IMR-90 (cell line): ENCODE results near the gene DOLPP1. TPM values are rescaled to one million over a fixed set of nuclear protein-coding genes. Genes with fewer than 3 reads are reported as not detected.

Experiments
- ATAC-seq: fragments of 200-7000 bp; cut with Tn5 transposase; 2 replicates; pipeline ENCODE4 v1.9.1; 2020; ENCODE audit warnings: low read depth, mild to moderate bottlenecking, moderate library complexity
- BruUV-seq: library from RNA; stranded (reverse); fragments of 400-500 nt; replicated peaks from 2 replicates; lab custom pipeline; 2021; lab: Mats Ljungman, UMichigan
- CTCF ChIA-PET: fragments of 300-600 bp; formaldehyde crosslinking; extraction: SDS; loops from one replicate; lab custom pipeline; 2021; ENCODE audit warnings: antibody characterized with exemption; lab: Yijun Ruan, JAX
- POLR2A ChIA-PET: fragments of 300-600 bp; sonication (Branson Sonifier 250); formaldehyde crosslinking; loops from one replicate; lab custom pipeline; 2022; ENCODE audit warnings: antibody characterized with exemption; ENCODE audit not compliant: unreplicated experiment; lab: Charles Lee
- DNase-seq: peaks from one replicate; pipeline ENCODE4 v3.0.0; 2013
- H2AFZ ChIP-seq: replicated peaks from 2 replicates; pipeline ENCODE3; 2013; ENCODE audit warnings: low read length, mild to moderate bottlenecking; ENCODE audit not compliant: poor library complexity
- H2AK5ac ChIP-seq: 2 replicates; pipeline ENCODE4 v1.6.1; 2013; ENCODE audit warnings: low read depth, low read length, inconsistent platforms
- H2AK9ac ChIP-seq: replicated peaks from 2 replicates; pipeline ENCODE3; 2013; ENCODE audit warnings: mild to moderate bottlenecking, low read depth, low read length, moderate library complexity; ENCODE audit not compliant: poor library complexity
- H2BK120ac ChIP-seq: 2 replicates; pipeline ENCODE4 v1.6.1; 2013; ENCODE audit warnings: low read depth, low read length, inconsistent platforms
- H2BK15ac ChIP-seq: 3 replicates; pipeline ENCODE4 v1.6.1; 2013; ENCODE audit warnings: low read depth, low read length, inconsistent platforms
- H2BK20ac ChIP-seq: 2 replicates; pipeline ENCODE4 v1.6.1; 2013; ENCODE audit warnings: low read depth, mild to moderate bottlenecking, inconsistent platforms, low read length, moderate library complexity
- H2BK5ac ChIP-seq: 2 replicates; pipeline ENCODE4 v1.6.1; 2013; ENCODE audit warnings: mild to moderate bottlenecking, low read depth, low read length, inconsistent platforms; ENCODE audit not compliant: poor library complexity, severe bottlenecking
- H3K14ac ChIP-seq: replicated peaks from 2 replicates; pipeline ENCODE4 v1.6.1; 2013; ENCODE audit warnings: low read depth, low read length, inconsistent platforms
- H3K18ac ChIP-seq: 2 replicates; pipeline ENCODE4 v1.6.1; 2013; ENCODE audit warnings: low read depth, low read length, control low read depth
- H3K23ac ChIP-seq: 2 replicates; pipeline ENCODE4 v1.6.1; 2013; ENCODE audit warnings: low read depth, low read length, inconsistent platforms
- H3K27ac ChIP-seq: 2 replicates; pipeline ENCODE4 v1.5.1; 2013; ENCODE audit warnings: mild to moderate bottlenecking, control low read depth, low read length; ENCODE audit not compliant: insufficient read depth
- H3K27me3 ChIP-seq: 2 replicates; pipeline ENCODE4 v1.6.1; 2013; ENCODE audit warnings: low read length; ENCODE audit not compliant: control insufficient read depth, insufficient read depth
- H3K36me3 ChIP-seq: 2 replicates; pipeline ENCODE4 v1.6.1; 2013; ENCODE audit warnings: low read length, mixed read lengths; ENCODE audit not compliant: control insufficient read depth, insufficient read depth
- H3K4ac ChIP-seq: 2 replicates; pipeline ENCODE4 v1.6.1; 2013; ENCODE audit warnings: low read depth, low read length, inconsistent platforms
- H3K4me1 ChIP-seq: 2 replicates; pipeline ENCODE4 v1.6.1; 2013; ENCODE audit warnings: low read length, mixed read lengths; ENCODE audit not compliant: control insufficient read depth, insufficient read depth
- H3K4me2 ChIP-seq: 2 replicates; pipeline ENCODE4 v1.6.1; 2013; ENCODE audit warnings: low read depth, mild to moderate bottlenecking, control low read depth, low read length, moderate library complexity
- H3K4me3 ChIP-seq: 2 replicates; pipeline ENCODE4 v1.5.1; 2013; ENCODE audit warnings: low read depth, mild to moderate bottlenecking, control low read depth, low read length, moderate library complexity; ENCODE audit not compliant: insufficient read depth
- H3K56ac ChIP-seq: 2 replicates; pipeline ENCODE4 v1.6.1; 2013; ENCODE audit warnings: low read length, inconsistent platforms; ENCODE audit not compliant: insufficient read depth; ENCODE audit errors: extremely low read depth
- H3K79me1 ChIP-seq, 2 experiments: 2 replicates each; pipeline ENCODE4 v1.6.1; 2013; ENCODE audit warnings: low read length in 2 of 2, inconsistent platforms in 1 of 2, low read depth in 1 of 2
- H3K9ac ChIP-seq: 2 replicates; pipeline ENCODE4 v1.6.1; 2013; ENCODE audit warnings: low read depth, low read length, control low read depth
- H3K9me1 ChIP-seq: 2 replicates; pipeline ENCODE4 v1.6.1; 2013; ENCODE audit warnings: low read length, inconsistent platforms; ENCODE audit not compliant: insufficient read depth
- H3K9me3 ChIP-seq: 2 replicates; pipeline ENCODE4 v1.6.1; 2013; ENCODE audit warnings: low read length; ENCODE audit not compliant: control insufficient read depth, insufficient read depth
- H4K20me1 ChIP-seq: 2 replicates; pipeline ENCODE4 v1.6.1; 2013; ENCODE audit warnings: low read length, inconsistent platforms; ENCODE audit not compliant: insufficient read depth
- H4K5ac ChIP-seq: 2 replicates; pipeline ENCODE4 v1.6.1; 2013; ENCODE audit warnings: mild to moderate bottlenecking, low read depth, low read length, control low read depth
- H4K8ac ChIP-seq, 2 experiments: 2 replicates each; pipeline ENCODE4 v1.6.1; 2013; ENCODE audit warnings: low read depth in 2 of 2, low read length in 2 of 2, control low read depth in 1 of 2, inconsistent platforms in 1 of 2
- H4K91ac ChIP-seq: 2 replicates; pipeline ENCODE4 v1.6.1; 2013; ENCODE audit warnings: low read depth, low read length, inconsistent platforms; ENCODE audit not compliant: insufficient read depth
- FOS ChIP-seq: fragments of 150-350 bp; IDR thresholded peaks from 2 replicates; pipeline ENCODE4 v1.6.1; 2016; ENCODE audit warnings: low read depth, low read length
- MAFK ChIP-seq: IDR thresholded peaks from 2 replicates; pipeline ENCODE4 v1.6.1; 2012; ENCODE audit warnings: low read depth, low read length, improper control_type of control experiment
- MAZ ChIP-seq: IDR thresholded peaks from 2 replicates; pipeline ENCODE4 v1.6.1; 2012; ENCODE audit warnings: low read depth, mild to moderate bottlenecking, low read length, improper control_type of control experiment, moderate library complexity, borderline replicate concordance
- MXI1 ChIP-seq: IDR thresholded peaks from 2 replicates; pipeline ENCODE4 v1.6.1; 2012; ENCODE audit warnings: low read depth, mild to moderate bottlenecking, low read length, moderate library complexity, borderline replicate concordance
- POLR2A ChIP-seq: IDR thresholded peaks from 2 replicates; pipeline ENCODE4 v1.6.1; 2012; ENCODE audit warnings: mild to moderate bottlenecking, low read depth, low read length
- RFX5 ChIP-seq: IDR thresholded peaks from 2 replicates; pipeline ENCODE4 v1.8.0; 2012; ENCODE audit warnings: low read depth, mild to moderate bottlenecking, low read length, moderate library complexity
- SMC3 ChIP-seq: fragments of 150-350 bp; IDR thresholded peaks from 2 replicates; pipeline ENCODE4 v1.6.1; 2016; ENCODE audit warnings: low read depth, mild to moderate bottlenecking, antibody characterized with exemption, low read length, moderate library complexity
- WGBS, 2 experiments: methylation state at CpG; one replicate each; pipeline versions ENCODE4 v1.1.5 to v1.1.7; 2013; ENCODE audit warnings: missing lambda C conversion rate in 2 of 2; ENCODE audit not compliant: insufficient read length in 1 of 2; ENCODE audit errors: extremely low coverage in 2 of 2; 5-methylcytosine and 5-hydroxymethylcytosine counted together
- dilution Hi-C: fragments of 300-500 bp; cut with HindIII; formaldehyde crosslinking; loops from one replicate; pipeline ENCODE4 v1.14.3; 2018; ENCODE audit warnings: low sequenced_read_pairs; ENCODE audit not compliant: unreplicated experiment
- in situ Hi-C: fragments of 300-500 bp; cut with MboI; formaldehyde crosslinking; loops from 3 replicates; pipeline ENCODE4 v1.14.3; 2019; ENCODE audit warnings: low sequenced_read_pairs, inconsistent platforms, mixed read lengths
- intact Hi-C: fragments of 100-400 bp; cut with micrococcal nuclease; formaldehyde crosslinking; loops from 2 replicates; pipeline ENCODE4 v1.10.0; 2022
- polyA plus RNA-seq, 3 experiments: library from polyadenylated mRNA; depleted of rRNA; stranded (reverse); fragments of >200 nt; gene quantifications; 2 replicates each; pipeline ENCODE4 v1.2.3, GENCODE V29; 2012; ENCODE audit warnings: low replicate concordance in 1 of 3
- total RNA-seq: library from RNA; depleted of rRNA; stranded (reverse); fragments of >200 nt; gene quantifications from 2 replicates; pipeline ENCODE4 v1.2.3, GENCODE V29; 2012
- TF ChIP-seq, protein P1 (sequence below): conservative IDR thresholded peaks from 2 replicates; pipeline ENCODE4 v1.5.1; 2012; ENCODE audit warnings: mild to moderate bottlenecking, low read depth, low read length, improper control_type of control experiment
- TF ChIP-seq, protein P2 (sequence below): fragments of 150-350 bp; IDR thresholded peaks from 2 replicates; pipeline ENCODE4 v1.6.1; 2017; ENCODE audit warnings: mild to moderate bottlenecking, antibody characterized with exemption, low read length, low read depth

Gene DOLPP1
- total and polyA plus RNA-seq, 2 of the 4 experiments (the other 2 are of a cell fraction), result 7.0 to 16.5 TPM

DNA sequence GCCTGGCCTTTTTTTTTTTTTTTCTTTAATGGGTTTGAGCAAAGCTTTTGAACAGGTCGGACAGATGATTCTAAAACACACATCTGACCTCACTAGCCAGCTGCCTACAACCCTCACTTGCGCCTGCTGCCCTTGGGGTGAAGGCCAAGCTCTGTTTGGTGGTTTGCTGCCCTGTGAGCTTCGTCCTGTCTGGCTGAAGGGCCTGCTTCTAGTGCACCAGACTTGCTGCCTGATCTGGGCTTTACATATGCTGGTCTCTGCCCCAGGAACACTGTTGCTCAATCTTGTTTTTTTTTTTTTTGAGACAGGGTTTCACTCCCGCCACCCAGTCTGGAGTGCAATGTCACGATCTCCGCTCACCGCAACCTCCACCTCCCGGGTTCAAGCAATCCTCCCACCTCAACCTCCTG lies 16.4 kb upstream of the DOLPP1 start:
- Histone ChIP-seq H3K4ac (no peak overlapping the region), H2AK5ac (no peak overlapping the region), H3K4me1 (no peaks in the 10 kb centered on the region), H3K79me1 (0 out of 4 replicates have a peak, but pooled peaks cover 0 to 1% of the 10 kb centered on the region in 2 experiments), H3K9ac (no peak overlapping the region), H3K56ac (no peak overlapping the region), H3K36me3 (peaks cover 55% of the 10 kb centered on the region), H3K27me3 (no peaks in the 10 kb centered on the region), H3K14ac (no peak overlapping the region), H2BK5ac (no peak overlapping the region), H3K9me3 (no peaks in the 10 kb centered on the region), H4K8ac (no peak overlapping the region), H2BK15ac (no peak overlapping the region), H3K9me1 (no peaks in the 10 kb centered on the region), H3K4me3 (no peak overlapping the region), H2BK120ac (no peak overlapping the region), H2AFZ (no peak overlapping the region), H4K91ac (no peak overlapping the region), H3K27ac (no peak overlapping the region), H2AK9ac (no peak overlapping the region), H3K18ac (no peak overlapping the region), H2BK20ac (no peak overlapping the region), H3K4me2 (no peak overlapping the region), H3K23ac (no peak overlapping the region), H4K5ac (no peak overlapping the region), H4K20me1 (no peaks in the 10 kb centered on the region)
- no peak for TF ChIP-seq MXI1
- TF ChIP-seq FOS, result no peak
- TF ChIP-seq SMC3, result no peak
- no peak for TF ChIP-seq RFX5
- no peak for TF ChIP-seq MAZ
- TF ChIP-seq, protein P1, sequence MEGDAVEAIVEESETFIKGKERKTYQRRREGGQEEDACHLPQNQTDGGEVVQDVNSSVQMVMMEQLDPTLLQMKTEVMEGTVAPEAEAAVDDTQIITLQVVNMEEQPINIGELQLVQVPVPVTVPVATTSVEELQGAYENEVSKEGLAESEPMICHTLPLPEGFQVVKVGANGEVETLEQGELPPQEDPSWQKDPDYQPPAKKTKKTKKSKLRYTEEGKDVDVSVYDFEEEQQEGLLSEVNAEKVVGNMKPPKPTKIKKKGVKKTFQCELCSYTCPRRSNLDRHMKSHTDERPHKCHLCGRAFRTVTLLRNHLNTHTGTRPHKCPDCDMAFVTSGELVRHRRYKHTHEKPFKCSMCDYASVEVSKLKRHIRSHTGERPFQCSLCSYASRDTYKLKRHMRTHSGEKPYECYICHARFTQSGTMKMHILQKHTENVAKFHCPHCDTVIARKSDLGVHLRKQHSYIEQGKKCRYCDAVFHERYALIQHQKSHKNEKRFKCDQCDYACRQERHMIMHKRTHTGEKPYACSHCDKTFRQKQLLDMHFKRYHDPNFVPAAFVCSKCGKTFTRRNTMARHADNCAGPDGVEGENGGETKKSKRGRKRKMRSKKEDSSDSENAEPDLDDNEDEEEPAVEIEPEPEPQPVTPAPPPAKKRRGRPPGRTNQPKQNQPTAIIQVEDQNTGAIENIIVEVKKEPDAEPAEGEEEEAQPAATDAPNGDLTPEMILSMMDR, result no peak
- TF ChIP-seq, protein P2, sequence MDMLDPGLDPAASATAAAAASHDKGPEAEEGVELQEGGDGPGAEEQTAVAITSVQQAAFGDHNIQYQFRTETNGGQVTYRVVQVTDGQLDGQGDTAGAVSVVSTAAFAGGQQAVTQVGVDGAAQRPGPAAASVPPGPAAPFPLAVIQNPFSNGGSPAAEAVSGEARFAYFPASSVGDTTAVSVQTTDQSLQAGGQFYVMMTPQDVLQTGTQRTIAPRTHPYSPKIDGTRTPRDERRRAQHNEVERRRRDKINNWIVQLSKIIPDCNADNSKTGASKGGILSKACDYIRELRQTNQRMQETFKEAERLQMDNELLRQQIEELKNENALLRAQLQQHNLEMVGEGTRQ, result no peak
- TF ChIP-seq MAFK, result no peak
- TF ChIP-seq POLR2A, result no peak
- in situ Hi-C loops, result no loop called here
- DNase-seq, result no peak
- ChIA-PET POLR2A (interaction anchor here (0.6 to 0.8 kb wide), 2 partner anchors 8 to 118 kb away, joined by 3 read pairs; no protein-coding TSS in a partner anchor), CTCF (no interaction called here)
- dilution Hi-C loops, result no loop called here
- ATAC-seq, result no peak
- intact Hi-C loops, result no loop called here
- WGBS, 2 experiments, result 83% methylated on average over 1 of the region's 8 CpGs; no CpG with 5 or more reads in 1 of the 2 experiments
- BruUV-seq, result no TSS peak
